OCI-LY1 (cell line): Measurements from ENCODE around the gene CCDC85C.

Source experiments
- H2AFZ ChIP-seq: fragments of 200-600 bp; sonication (generic), shearing (Covaris generic); 2 replicates; pipeline ENCODE4 v1.6.0; 2014; ENCODE audit warnings: antibody characterized with exemption, mild to moderate bottlenecking, low read length
- H3F3A ChIP-seq: fragments of 200-600 bp; sonication (generic), shearing (Covaris generic); 2 replicates; pipeline ENCODE4 v1.6.0; 2014; ENCODE audit warnings: mild to moderate bottlenecking, antibody characterized with exemption, low read length, moderate library complexity; ENCODE audit not compliant: insufficient read depth
- H3K27ac ChIP-seq: fragments of 200-600 bp; sonication (generic); 2 replicates; pipeline ENCODE4 v1.5.1; 2014; ENCODE audit warnings: low read length, mixed run types, mild to moderate bottlenecking, low read depth; ENCODE audit not compliant: poor library complexity, severe bottlenecking
- H3K27me3 ChIP-seq: fragments of 200-600 bp; sonication (generic); 2 replicates; pipeline ENCODE4 v1.6.0; 2014; ENCODE audit warnings: antibody characterized with exemption, mild to moderate bottlenecking, low read length, moderate library complexity; ENCODE audit not compliant: insufficient read depth
- H3K36me3 ChIP-seq: fragments of 200-600 bp; sonication (generic); 2 replicates; pipeline ENCODE4 v1.6.1; 2014; ENCODE audit warnings: mild to moderate bottlenecking, antibody characterized with exemption, low read length, moderate library complexity, mixed read lengths; ENCODE audit not compliant: insufficient read depth
- H3K4me1 ChIP-seq: fragments of 200-600 bp; sonication (generic); 2 replicates; pipeline ENCODE4 v1.5.1; 2014; ENCODE audit warnings: mild to moderate bottlenecking, low read length, moderate library complexity; ENCODE audit not compliant: insufficient read depth, severe bottlenecking
- H3K4me2 ChIP-seq: fragments of 200-600 bp; sonication (generic), shearing (Covaris generic); 2 replicates; pipeline ENCODE4 v1.6.1; 2014; ENCODE audit warnings: low read length
- H3K4me3 ChIP-seq: fragments of 200-600 bp; sonication (generic); 2 replicates; pipeline ENCODE4 v1.5.1; 2014; ENCODE audit warnings: low read length, low read depth, mild to moderate bottlenecking, mixed read lengths; ENCODE audit not compliant: poor library complexity, severe bottlenecking
- H3K79me2 ChIP-seq: fragments of 200-600 bp; shearing (Covaris generic); 2 replicates; pipeline ENCODE4 v1.6.1; 2016; ENCODE audit warnings: mixed run types, low read length, mixed read lengths; ENCODE audit not compliant: insufficient read depth
- H3K9ac ChIP-seq: fragments of 200-600 bp; sonication (generic), shearing (Covaris generic); 2 replicates; pipeline ENCODE4 v1.6.1; 2014; ENCODE audit warnings: mild to moderate bottlenecking, low read length, mixed read lengths
- H3K9me2 ChIP-seq: fragments of 200-600 bp; sonication (generic), shearing (Covaris generic); 2 replicates; pipeline ENCODE4 v1.6.1; 2014; ENCODE audit warnings: low read depth, mild to moderate bottlenecking, low read length, mixed read lengths
- H3K9me3 ChIP-seq: fragments of 200-600 bp; shearing (Covaris generic); 2 replicates; pipeline ENCODE4 v1.6.1; 2014; ENCODE audit warnings: low read length, mixed read lengths
- H4K20me1 ChIP-seq: fragments of 200-600 bp; sonication (generic), shearing (Covaris generic); 2 replicates; pipeline ENCODE4 v1.6.0; 2016; ENCODE audit warnings: mild to moderate bottlenecking, low read length; ENCODE audit not compliant: insufficient read depth
- CTCF ChIP-seq: fragments of 200-600 bp; sonication (generic), shearing (Covaris generic); IDR thresholded peaks from 2 replicates; pipeline ENCODE4 v1.5.1; 2017; ENCODE audit warnings: mild to moderate bottlenecking, antibody characterized with exemption, low read length, moderate library complexity, mixed read lengths
- EZH2 ChIP-seq: fragments of 200-600 bp; sonication (generic), shearing (Covaris generic); IDR thresholded peaks from 2 replicates; pipeline ENCODE4 v1.8.0; 2017; ENCODE audit warnings: borderline replicate concordance, mixed run types, mild to moderate bottlenecking, antibody characterized with exemption, low read length, moderate library complexity, mixed read lengths

Gene CCDC85C

GRCh38 chr14:99468836-99469592, 135.0 kb downstream of the CCDC85C start:
- H3F3A ChIP-seq: no peaks in the 10 kb centered on the region
- H3K4me1 ChIP-seq: no peaks in the 10 kb centered on the region
- H3K27me3 ChIP-seq: no peaks in the 10 kb centered on the region
- TF ChIP-seq EZH2 (no peak), CTCF (no peak)
- H4K20me1 ChIP-seq: no peaks in the 10 kb centered on the region
- H3K9me3 ChIP-seq: no peaks in the 10 kb centered on the region
- no peaks in the 10 kb centered on the region; the same call in 1 of the 2 replicates for H3K36me3 ChIP-seq
- H3K4me2 ChIP-seq: no peak overlapping the region
- H3K9me2 ChIP-seq: no peaks in the 10 kb centered on the region
- peaks cover 42% of the 10 kb centered on the region for H3K79me2 ChIP-seq
- no peak overlapping the region for H3K9ac ChIP-seq
- no peak overlapping the region for H3K27ac ChIP-seq
- no peak overlapping the region for H3K4me3 ChIP-seq
- no peak overlapping the region for H2AFZ ChIP-seq

GRCh38 chr14:99468081-99468480, 135.9 kb downstream of the CCDC85C start:
- Histone ChIP-seq H3K9me2 (no peaks in the 10 kb centered on the region), H3K9ac (no peak overlapping the region), H2AFZ (no peak overlapping the region), H4K20me1 (no peaks in the 10 kb centered on the region), H3K4me3 (no peak overlapping the region), H3K9me3 (no peaks in the 10 kb centered on the region), H3K4me2 (no peak overlapping the region), H3F3A (no peaks in the 10 kb centered on the region), H3K27ac (no peak overlapping the region), H3K4me1 (no peaks in the 10 kb centered on the region), H3K36me3 (peaks cover 3% of the 10 kb centered on the region; the same call in 1 of the 2 replicates), H3K27me3 (no peaks in the 10 kb centered on the region), H3K79me2 (peaks cover 37% of the 10 kb centered on the region)
- no peak for TF ChIP-seq CTCF
- no peak for TF ChIP-seq EZH2

GRCh38 chr14:99467336-99468078, 136.5 kb downstream of the CCDC85C start:
- no peak overlapping the region for H3K4me3 ChIP-seq
- no peaks in the 10 kb centered on the region for H3F3A ChIP-seq
- H3K79me2 ChIP-seq: peaks cover 31% of the 10 kb centered on the region
- H3K4me1 ChIP-seq: no peaks in the 10 kb centered on the region
- no peak overlapping the region for H2AFZ ChIP-seq
- peaks cover 8% of the 10 kb centered on the region; the same call in 1 of the 2 replicates for H3K36me3 ChIP-seq
- no peak overlapping the region for H3K27ac ChIP-seq
- no peaks in the 10 kb centered on the region for H3K27me3 ChIP-seq
- H3K4me2 ChIP-seq: no peak overlapping the region
- H3K9me2 ChIP-seq: no peaks in the 10 kb centered on the region
- H4K20me1 ChIP-seq: no peaks in the 10 kb centered on the region
- TF ChIP-seq CTCF (no peak), EZH2 (no peak)
- no peak overlapping the region for H3K9ac ChIP-seq
- H3K9me3 ChIP-seq: no peaks in the 10 kb centered on the region
